Fibroblast of gingiva (primary cell): ENCODE results near the gene SGPL1.

Experiments
- DNase-seq: peaks from one replicate; pipeline ENCODE4 v3.0.0-alpha.2; 2011; ENCODE audit warnings: low read depth

SGPL1 gene

GRCh38 chr10:70885481-70885880, 69.7 kb downstream of the SGPL1 start:
- DNase-seq: no peak

DNA sequence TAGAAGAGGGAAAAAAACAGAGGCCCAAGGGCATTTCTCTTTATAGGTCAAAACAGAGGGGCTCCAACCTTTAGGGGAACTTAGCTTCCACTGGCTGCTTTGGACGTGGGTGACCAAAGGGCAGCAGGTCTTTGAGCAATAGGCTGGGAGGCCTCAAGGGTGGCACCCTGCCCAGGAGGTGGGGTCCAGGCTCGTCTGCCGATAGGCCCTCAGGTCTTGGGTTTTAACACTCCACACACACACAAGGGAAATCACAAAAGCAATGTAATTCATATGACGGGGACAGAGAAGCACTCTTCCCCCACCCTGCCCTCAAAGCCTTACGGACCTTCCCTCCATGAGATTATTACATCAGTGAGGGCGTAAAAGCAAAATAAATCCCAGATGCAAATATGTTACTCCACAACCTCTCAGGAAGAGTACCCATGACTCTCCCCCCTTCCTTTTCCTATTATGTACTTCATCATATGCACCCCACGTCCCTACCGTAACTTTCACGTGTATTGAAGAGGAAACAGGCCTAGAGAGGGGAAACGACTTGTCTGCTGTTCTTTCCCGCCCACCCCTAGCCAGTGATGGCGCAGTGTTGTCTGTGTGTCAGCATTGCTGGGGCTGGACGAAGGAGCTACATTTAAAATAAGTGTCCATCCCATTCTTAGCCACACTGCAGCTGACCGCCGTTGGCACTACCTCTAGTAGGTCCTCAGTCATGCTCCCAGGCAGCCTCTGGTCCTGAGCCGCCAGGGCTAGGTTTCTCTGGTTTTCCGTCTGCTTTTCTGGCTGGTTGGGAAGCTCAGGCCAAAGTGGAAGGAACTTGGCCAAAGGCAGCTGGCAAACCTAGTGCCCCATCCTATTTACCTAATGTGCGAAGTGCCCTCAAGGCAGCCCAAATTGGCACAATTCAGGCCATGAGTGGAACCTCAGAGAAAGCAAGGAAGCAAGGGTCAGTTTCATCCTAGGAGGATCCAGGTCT, 70.5 kb downstream of the SGPL1 start:
- no peak for DNase-seq

- no peak for DNase-seq
These were observed 71.3 kb downstream of the SGPL1 start for GRCh38 chr10:70886921-70887665.

DNA sequence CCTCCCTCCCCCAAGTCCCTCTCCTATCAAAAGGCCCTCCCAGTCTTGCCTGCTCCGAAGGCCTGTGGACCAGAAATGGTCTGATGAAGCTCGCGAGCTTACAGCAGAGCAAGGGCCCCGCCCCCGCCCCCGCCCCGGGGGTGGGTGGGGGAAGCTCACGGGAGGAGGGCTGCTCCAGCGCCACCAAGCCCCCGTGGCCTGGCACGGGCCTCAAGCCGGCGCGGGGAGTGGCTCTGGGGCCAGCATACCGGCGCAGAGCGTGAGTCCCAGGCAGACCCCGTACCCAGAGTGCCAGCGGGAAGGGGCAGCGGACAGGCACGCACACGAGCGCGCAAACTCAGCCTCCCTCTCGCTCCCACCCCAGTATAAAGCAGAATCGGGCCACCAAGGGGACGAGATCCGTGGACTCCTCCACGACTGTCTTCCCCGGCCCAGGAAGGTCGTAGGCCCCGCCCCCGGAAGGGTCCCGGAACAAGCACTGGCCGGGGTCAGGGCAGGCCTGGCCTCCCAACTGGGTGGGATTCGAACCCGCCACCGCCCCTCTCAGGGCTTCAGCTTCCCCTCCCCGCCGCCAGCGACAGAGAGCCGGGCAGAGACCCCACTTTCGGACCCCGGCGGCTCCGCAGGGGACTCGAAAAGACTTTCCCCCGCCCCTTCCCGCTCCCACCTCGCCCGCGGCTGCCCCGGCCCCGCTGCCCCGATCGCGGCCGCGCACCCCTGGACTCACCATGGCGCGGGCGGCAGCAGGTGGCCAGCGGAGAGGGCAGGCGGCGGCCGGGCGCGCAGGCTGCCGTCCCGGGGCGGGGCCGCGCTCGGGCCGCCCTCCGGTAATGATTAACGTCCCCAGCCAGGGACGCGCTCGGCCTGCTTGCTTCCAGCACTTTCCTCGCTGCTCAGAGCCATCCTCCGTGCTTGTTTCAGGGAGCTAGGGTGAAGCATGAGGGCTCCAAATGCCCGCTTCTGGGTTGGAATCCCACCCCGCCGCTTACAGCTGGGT, 72.4 kb downstream of the SGPL1 start, which contains the start of gene PCBD1:
TSS of gene PCBD1 (minus strand) at position 762 of the 997 bp plus-strand sequence. CDS start at position 730, 32 bp downstream.
- peak; percentile 58 for DNase-seq

GRCh38 chr10:70889291-70889690, 73.5 kb downstream of the SGPL1 start:
- DNase-seq: no peak

GRCh38 chr10:70890917-70891431, 75.2 kb downstream of the SGPL1 start:
- peak; percentile 25 for DNase-seq

DNA sequence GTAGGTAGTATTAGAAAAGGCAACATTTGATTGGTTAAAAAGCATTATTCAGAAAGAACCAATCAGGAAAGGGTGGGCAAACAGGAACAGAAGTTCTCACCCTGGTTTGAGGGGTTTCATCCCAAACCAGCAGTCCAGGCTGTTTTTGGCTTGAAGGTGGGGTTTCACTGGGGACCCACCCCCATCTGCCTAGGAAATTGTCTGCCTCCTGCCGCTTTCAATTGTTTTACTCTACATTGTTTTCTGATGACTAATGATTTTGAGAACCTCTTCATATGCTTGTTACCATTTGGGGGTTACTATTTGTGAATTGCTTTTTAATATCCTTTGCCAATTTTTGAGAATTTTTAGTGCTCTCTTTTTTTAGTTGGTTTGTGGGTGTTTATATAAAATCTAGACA, 75.9 kb downstream of the SGPL1 start:
- no peak for DNase-seq

DNA sequence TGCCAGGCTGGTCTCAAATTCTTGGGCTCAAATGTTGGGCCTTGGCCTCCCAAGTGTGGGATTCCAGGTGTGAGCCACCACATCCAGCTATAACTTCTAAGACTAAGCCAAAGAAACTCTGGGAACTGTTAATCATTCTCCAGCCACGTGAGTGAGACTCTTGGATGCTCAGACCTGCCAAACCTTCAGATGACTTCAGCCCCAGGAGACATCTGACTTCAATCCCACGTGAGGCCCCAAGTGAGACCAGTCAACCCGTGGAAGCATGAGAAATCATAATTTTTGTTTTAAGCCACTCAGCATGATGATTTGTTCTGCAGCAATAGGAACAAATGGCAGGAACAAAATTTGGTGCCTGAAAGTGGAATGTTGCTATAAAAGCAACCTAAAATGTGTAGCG, 76.9 kb downstream of the SGPL1 start:
- DNase-seq: no peak

GRCh38 chr10:70893227-70894006, 77.7 kb downstream of the SGPL1 start:
- no peak for DNase-seq

- DNase-seq: no peak
These were observed 78.7 kb downstream of the SGPL1 start for GRCh38 chr10:70894416-70894815.

DNA sequence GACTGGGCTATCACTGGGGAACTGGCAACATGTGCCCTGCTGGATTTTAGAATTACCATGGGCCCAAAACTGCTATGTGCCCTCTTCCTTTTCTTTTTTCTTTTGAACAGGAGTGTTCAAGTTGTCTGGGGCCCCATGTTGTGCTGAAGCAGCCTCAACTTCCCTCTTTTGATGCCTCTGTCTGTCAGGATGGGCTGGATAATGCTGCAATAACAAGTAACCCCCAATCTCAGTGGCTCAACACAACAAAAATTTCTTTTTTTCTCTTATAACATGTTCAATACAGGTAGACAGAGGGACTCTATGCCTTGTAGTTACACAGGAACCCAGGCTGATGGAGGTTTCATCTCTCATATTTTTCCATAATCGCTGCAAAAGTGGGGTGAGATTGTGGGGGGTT, 80.8 kb downstream of the SGPL1 start:
- no peak for DNase-seq

DNA sequence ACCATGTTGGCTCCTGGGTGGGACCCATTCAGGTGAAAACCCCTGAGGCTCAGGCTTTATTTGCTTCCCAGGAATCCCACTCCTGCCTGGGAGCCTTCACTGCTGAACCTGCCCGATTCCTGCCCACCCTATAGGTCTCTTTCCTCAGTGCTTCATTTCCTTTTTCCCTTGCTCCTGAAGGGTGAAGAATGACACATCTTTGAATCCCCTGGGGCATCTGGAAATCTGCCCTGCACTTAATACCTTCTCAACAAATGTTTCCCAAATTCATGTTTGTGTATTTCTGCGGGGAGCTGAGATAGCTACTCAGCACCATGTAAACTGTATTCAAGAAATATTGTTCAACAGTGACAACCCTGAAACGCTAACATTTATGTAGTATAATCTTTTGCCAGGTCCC, 82.9 kb downstream of the SGPL1 start:
- no peak for DNase-seq

DNA sequence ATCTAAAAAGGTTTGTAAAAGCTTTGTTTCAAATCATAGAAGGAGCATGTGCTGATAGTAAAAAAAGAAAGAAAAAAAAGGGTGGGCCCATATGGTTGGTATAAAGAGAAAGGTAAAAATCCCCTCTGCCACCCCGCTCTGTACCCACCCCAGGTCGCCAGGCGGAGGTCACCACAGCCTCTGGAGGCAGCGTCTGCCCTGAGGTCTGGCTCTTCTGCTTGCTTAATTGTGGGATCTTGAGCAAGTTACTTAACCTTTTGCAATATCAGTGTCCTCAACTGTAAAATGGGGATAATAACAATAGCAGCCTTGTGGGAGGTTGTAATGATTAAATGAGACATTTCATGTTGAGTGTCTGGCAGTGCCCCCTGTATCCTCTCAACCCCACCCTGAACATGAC, 83.3 kb downstream of the SGPL1 start:
- no peak for DNase-seq

- DNase-seq: no peak
These were observed 85.6 kb downstream of the SGPL1 start for GRCh38 chr10:70901276-70901878.

- DNase-seq: no peak
These were observed 87.0 kb downstream of the SGPL1 start for GRCh38 chr10:70902661-70903261.

- DNase-seq: peak; percentile 39
These were observed 87.6 kb downstream of the SGPL1 start for GRCh38 chr10:70903262-70903921.

- DNase-seq: no peak
These were observed 89.6 kb downstream of the SGPL1 start for GRCh38 chr10:70905071-70906021.
